ENCODE results near the gene TUT7.
"Not testable (repeated sequence)": the region's sequence is repeated elsewhere in the genome, so short reads cannot be mapped to it uniquely, and the experiment has no call there.

TUT7 gene

GRCh38 chr9:86308687-86309086 is 45.5 kb downstream of the TUT7 start:
- H3K9me3 ChIP-seq (ENCODE audit: control insufficient read depth, insufficient read depth, low read length) = no peaks in the 10 kb centered on the region
- no peak for DNase-seq (ENCODE audit: low read depth, low spot score)
- no CpG with 5 or more reads among the region's 1 CpG for WGBS (ENCODE audit: insufficient coverage, insufficient read length)
- H3K27ac ChIP-seq (ENCODE audit: low read length) = no peak overlapping the region
- no peaks in the 10 kb centered on the region; the same call in 1 of the 2 replicates for H3K27me3 ChIP-seq (ENCODE audit: control insufficient read depth, insufficient read depth, low read length)
- H3K4me1 ChIP-seq (ENCODE audit: control insufficient read depth, insufficient read depth, low read length) = no peaks in the 10 kb centered on the region
- H3K4me3 ChIP-seq (ENCODE audit: low read length) = no peak overlapping the region
- H3K36me3 ChIP-seq (ENCODE audit: control insufficient read depth, insufficient read depth, low read length) = peaks cover 4% of the 10 kb centered on the region; the same call in 1 of the 2 replicates

GRCh38 chr9:86304236-86304730 is 49.9 kb downstream of the TUT7 start:
- Histone ChIP-seq H3K9me3 (ENCODE audit: control insufficient read depth, insufficient read depth, low read length) (no peaks in the 10 kb centered on the region), H3K36me3 (ENCODE audit: control insufficient read depth, insufficient read depth, low read length) (peaks cover 8% of the 10 kb centered on the region; the same call in 1 of the 2 replicates), H3K4me1 (ENCODE audit: control insufficient read depth, insufficient read depth, low read length) (no peaks in the 10 kb centered on the region), H3K27ac (ENCODE audit: low read length) (no peak overlapping the region), H3K27me3 (ENCODE audit: control insufficient read depth, insufficient read depth, low read length) (no peaks in the 10 kb centered on the region; the same call in 1 of the 2 replicates), H3K4me3 (ENCODE audit: low read length) (no peak overlapping the region)
- no peak for DNase-seq (ENCODE audit: low read depth, low spot score)
- no CpG with 5 or more reads among the region's 3 CpGs for WGBS (ENCODE audit: insufficient coverage, insufficient read length)

GRCh38 chr9:86303316-86303975 is 50.8 kb downstream of the TUT7 start:
- no peak overlapping the region for H3K27ac ChIP-seq (ENCODE audit: low read length)
- H3K9me3 ChIP-seq (ENCODE audit: control insufficient read depth, insufficient read depth, low read length) = no peaks in the 10 kb centered on the region
- DNase-seq (ENCODE audit: low read depth, low spot score) = no peak
- peaks cover 12% of the 10 kb centered on the region for H3K36me3 ChIP-seq (ENCODE audit: control insufficient read depth, insufficient read depth, low read length)
- H3K4me1 ChIP-seq (ENCODE audit: control insufficient read depth, insufficient read depth, low read length) = no peaks in the 10 kb centered on the region
- H3K4me3 ChIP-seq (ENCODE audit: low read length) = no peak overlapping the region
- no CpG with 5 or more reads among the region's 4 CpGs for WGBS (ENCODE audit: insufficient coverage, insufficient read length)
- H3K27me3 ChIP-seq (ENCODE audit: control insufficient read depth, insufficient read depth, low read length) = no peaks in the 10 kb centered on the region; the same call in 1 of the 2 replicates

- H3K9me3 ChIP-seq (ENCODE audit: control insufficient read depth, insufficient read depth, low read length) = no peaks in the 10 kb centered on the region
- H3K27me3 ChIP-seq (ENCODE audit: control insufficient read depth, insufficient read depth, low read length) = no peaks in the 10 kb centered on the region
- H3K4me3 ChIP-seq (ENCODE audit: low read length) = no peak overlapping the region
- no peak overlapping the region for H3K27ac ChIP-seq (ENCODE audit: low read length)
- peaks cover 10% of the 10 kb centered on the region for H3K36me3 ChIP-seq (ENCODE audit: control insufficient read depth, insufficient read depth, low read length)
- H3K4me1 ChIP-seq (ENCODE audit: control insufficient read depth, insufficient read depth, low read length) = no peaks in the 10 kb centered on the region
- DNase-seq (ENCODE audit: low read depth, low spot score) = no peak
- no CpG with 5 or more reads among the region's 1 CpG for WGBS (ENCODE audit: insufficient coverage, insufficient read length)
Observed at GRCh38 chr9:86301686-86302085, 52.5 kb downstream of the TUT7 start.

- Histone ChIP-seq H3K9me3 (ENCODE audit: control insufficient read depth, insufficient read depth, low read length) (no peaks in the 10 kb centered on the region), H3K36me3 (ENCODE audit: control insufficient read depth, insufficient read depth, low read length) (peaks cover 10% of the 10 kb centered on the region), H3K4me3 (ENCODE audit: low read length) (no peak overlapping the region), H3K4me1 (ENCODE audit: control insufficient read depth, insufficient read depth, low read length) (no peaks in the 10 kb centered on the region), H3K27ac (ENCODE audit: low read length) (no peak overlapping the region), H3K27me3 (ENCODE audit: control insufficient read depth, insufficient read depth, low read length) (no peaks in the 10 kb centered on the region)
- WGBS (ENCODE audit: insufficient coverage, insufficient read length) = no CpG with 5 or more reads among the region's 2 CpGs
- DNase-seq (ENCODE audit: low read depth, low spot score) = no peak
Observed at GRCh38 chr9:86300701-86301100, 53.5 kb downstream of the TUT7 start.

- H3K27me3 ChIP-seq (ENCODE audit: control insufficient read depth, insufficient read depth, low read length) = no peaks in the 10 kb centered on the region
- no peak overlapping the region for H3K27ac ChIP-seq (ENCODE audit: low read length)
- WGBS (ENCODE audit: insufficient coverage, insufficient read length) = no CpG with 5 or more reads among the region's 11 CpGs
- peaks cover 10% of the 10 kb centered on the region for H3K36me3 ChIP-seq (ENCODE audit: control insufficient read depth, insufficient read depth, low read length)
- H3K4me3 ChIP-seq (ENCODE audit: low read length) = no peak overlapping the region
- H3K4me1 ChIP-seq (ENCODE audit: control insufficient read depth, insufficient read depth, low read length) = no peaks in the 10 kb centered on the region
- no peak for DNase-seq (ENCODE audit: low read depth, low spot score)
- H3K9me3 ChIP-seq (ENCODE audit: control insufficient read depth, insufficient read depth, low read length) = no peaks in the 10 kb centered on the region
Observed at GRCh38 chr9:86298873-86299272, 55.3 kb downstream of the TUT7 start.

- not testable (repeated sequence) for H3K4me3 ChIP-seq (ENCODE audit: low read length); H3K36me3 ChIP-seq (ENCODE audit: control insufficient read depth, insufficient read depth, low read length); H3K27me3 ChIP-seq (ENCODE audit: control insufficient read depth, insufficient read depth, low read length); H3K27ac ChIP-seq (ENCODE audit: low read length); H3K9me3 ChIP-seq (ENCODE audit: control insufficient read depth, insufficient read depth, low read length); H3K4me1 ChIP-seq (ENCODE audit: control insufficient read depth, insufficient read depth, low read length); DNase-seq (ENCODE audit: low read depth, low spot score)
- WGBS (ENCODE audit: insufficient coverage, insufficient read length) = no CpG with 5 or more reads among the region's 6 CpGs
Observed at GRCh38 chr9:86290341-86290740, 63.9 kb downstream of the TUT7 start.

GRCh38 chr9:86288499-86289198 is 65.6 kb downstream of the TUT7 start:
- Histone ChIP-seq H3K4me3 (ENCODE audit: low read length) (no peak overlapping the region), H3K27me3 (ENCODE audit: control insufficient read depth, insufficient read depth, low read length) (no peaks in the 10 kb centered on the region), H3K27ac (ENCODE audit: low read length) (no peak overlapping the region), H3K4me1 (ENCODE audit: control insufficient read depth, insufficient read depth, low read length) (no peaks in the 10 kb centered on the region), H3K9me3 (ENCODE audit: control insufficient read depth, insufficient read depth, low read length) (no peaks in the 10 kb centered on the region), H3K36me3 (ENCODE audit: control insufficient read depth, insufficient read depth, low read length) (no peaks in the 10 kb centered on the region)
- WGBS (ENCODE audit: insufficient coverage, insufficient read length) = no CpG with 5 or more reads among the region's 6 CpGs
- DNase-seq (ENCODE audit: low read depth, low spot score) = no peak

GRCh38 chr9:86287013-86287412 is 67.2 kb downstream of the TUT7 start:
- H3K27me3 ChIP-seq (ENCODE audit: control insufficient read depth, insufficient read depth, low read length) = no peaks in the 10 kb centered on the region
- H3K9me3 ChIP-seq (ENCODE audit: control insufficient read depth, insufficient read depth, low read length) = no peaks in the 10 kb centered on the region
- DNase-seq (ENCODE audit: low read depth, low spot score) = no peak
- no peaks in the 10 kb centered on the region for H3K36me3 ChIP-seq (ENCODE audit: control insufficient read depth, insufficient read depth, low read length)
- no peak overlapping the region for H3K4me3 ChIP-seq (ENCODE audit: low read length)
- WGBS (ENCODE audit: insufficient coverage, insufficient read length) = no CpG with 5 or more reads among the region's 7 CpGs
- H3K27ac ChIP-seq (ENCODE audit: low read length) = no peak overlapping the region
- peaks cover 4% of the 10 kb centered on the region for H3K4me1 ChIP-seq (ENCODE audit: control insufficient read depth, insufficient read depth, low read length)

- Histone ChIP-seq H3K27ac (ENCODE audit: low read length) (no peak overlapping the region), H3K4me3 (ENCODE audit: low read length) (no peak overlapping the region), H3K27me3 (ENCODE audit: control insufficient read depth, insufficient read depth, low read length) (no peaks in the 10 kb centered on the region), H3K4me1 (ENCODE audit: control insufficient read depth, insufficient read depth, low read length) (peaks cover 4% of the 10 kb centered on the region), H3K36me3 (ENCODE audit: control insufficient read depth, insufficient read depth, low read length) (no peaks in the 10 kb centered on the region), H3K9me3 (ENCODE audit: control insufficient read depth, insufficient read depth, low read length) (no peaks in the 10 kb centered on the region)
- WGBS (ENCODE audit: insufficient coverage, insufficient read length) = no CpG with 5 or more reads among the region's 3 CpGs
- no peak for DNase-seq (ENCODE audit: low read depth, low spot score)
Observed at GRCh38 chr9:86286278-86286677, 67.9 kb downstream of the TUT7 start.

All from iPS DF 6.9 (cell line).